T1000 (cell line): Measurements from ENCODE around the gene GBP4.

Experiments used
- DNase-seq: peaks from one replicate; lab custom pipeline; 2025; ENCODE audit warnings: mixed read lengths; lab: John Stamatoyannopoulos, UW

The GBP4 gene

GRCh38 chr1:89170170-89171066 is 28.3 kb downstream of the GBP4 start:
- no peak for DNase-seq

- DNase-seq: no peak
Observed at GRCh38 chr1:89169166-89169565, 29.6 kb downstream of the GBP4 start.

GRCh38 chr1:89167590-89168230 is 31.0 kb downstream of the GBP4 start:
- no peak for DNase-seq

- no peak for DNase-seq
Observed at GRCh38 chr1:89166705-89167104, 32.0 kb downstream of the GBP4 start.

GRCh38 chr1:89165811-89166210 is 32.9 kb downstream of the GBP4 start:
- no peak for DNase-seq

GRCh38 chr1:89151047-89151446 is 47.7 kb downstream of the GBP4 start:
- DNase-seq: no peak

- DNase-seq: no peak
Observed at GRCh38 chr1:89149976-89150375, 48.8 kb downstream of the GBP4 start.

GRCh38 chr1:89149229-89149628 is 49.5 kb downstream of the GBP4 start:
- DNase-seq: no peak

GRCh38 chr1:89147678-89148658 is 50.8 kb downstream of the GBP4 start:
- no peak for DNase-seq

GRCh38 chr1:89146721-89147120 is 52.0 kb downstream of the GBP4 start:
- no peak for DNase-seq

- DNase-seq: no peak
Observed at GRCh38 chr1:89143484-89143883, 55.3 kb downstream of the GBP4 start.

GRCh38 chr1:89142160-89142559 is 56.6 kb downstream of the GBP4 start:
- DNase-seq: no peak

- no peak for DNase-seq
Observed at GRCh38 chr1:89133747-89134146, 65.0 kb downstream of the GBP4 start.
